HG03378 (cell line): ENCODE data around the gene CFAP53.
A peak's percentile ranks its signal among the peaks of the same experiment; 100 is the strongest.
"Not testable (repeated sequence)": the region's sequence is repeated elsewhere in the genome, so short reads cannot be mapped to it uniquely, and the experiment has no call there.

ENCODE experiments used
- ATAC-seq: cut with Tn5 transposase; IDR thresholded peaks from one replicate; pipeline ENCODE4 v1.9.1; 2021; ENCODE audit warnings: mild to moderate bottlenecking, moderate library complexity; ENCODE audit not compliant: unreplicated experiment

Gene CFAP53

GRCh38 chr18:50288348-50289107 is 22.2 kb upstream of the CFAP53 start:
- not testable (repeated sequence) for ATAC-seq

GRCh38 chr18:50287441-50288347 is 21.4 kb upstream of the CFAP53 start, which contains the start of gene CXXC1:
Gene CXXC1, minus strand, starts transcription at chr18:50287692. Its CDS starts 103 bp downstream, at chr18:50287589.
- peak; percentile 87 for ATAC-seq

- no peak for ATAC-seq
Measured at GRCh38 chr18:50287028-50287440, 20.7 kb upstream of the CFAP53 start.

DNA sequence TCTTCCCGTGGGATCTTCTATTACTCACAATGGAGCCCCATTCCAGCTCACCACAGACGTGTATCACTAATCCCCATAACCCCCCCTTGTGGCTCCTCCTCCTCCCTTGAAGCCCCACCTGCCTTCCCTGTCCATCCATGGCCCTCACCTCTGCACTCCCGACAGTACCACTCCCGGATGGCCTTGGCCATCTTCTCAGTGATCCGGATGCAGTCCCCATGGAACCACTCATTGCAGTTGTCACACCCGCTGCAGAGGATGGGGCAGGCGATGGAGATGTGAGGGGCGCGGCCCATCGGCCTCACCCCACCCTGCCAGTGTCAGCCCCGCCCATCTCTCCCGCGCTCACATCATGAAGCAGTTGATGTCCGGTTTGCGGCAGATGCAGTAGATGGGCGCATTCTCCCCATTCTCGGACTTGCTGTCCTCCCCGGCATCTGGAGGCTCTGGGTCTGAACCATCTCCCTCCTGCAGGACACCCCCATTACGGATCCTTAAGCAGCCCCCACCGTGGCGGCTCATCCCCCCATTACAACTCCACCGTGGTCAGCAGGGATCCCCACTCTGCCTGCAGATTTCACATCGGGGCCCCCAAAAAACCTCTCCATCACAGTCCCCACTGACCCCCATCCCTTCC is 20.2 kb upstream of the CFAP53 start:
- no peak for ATAC-seq

- ATAC-seq = no peak
Measured at GRCh38 chr18:50285631-50286321, 19.5 kb upstream of the CFAP53 start.

GRCh38 chr18:50285071-50285470 is 18.8 kb upstream of the CFAP53 start:
- ATAC-seq = no peak

- ATAC-seq = no peak
Measured at GRCh38 chr18:50284255-50284885, 18.1 kb upstream of the CFAP53 start.

DNA sequence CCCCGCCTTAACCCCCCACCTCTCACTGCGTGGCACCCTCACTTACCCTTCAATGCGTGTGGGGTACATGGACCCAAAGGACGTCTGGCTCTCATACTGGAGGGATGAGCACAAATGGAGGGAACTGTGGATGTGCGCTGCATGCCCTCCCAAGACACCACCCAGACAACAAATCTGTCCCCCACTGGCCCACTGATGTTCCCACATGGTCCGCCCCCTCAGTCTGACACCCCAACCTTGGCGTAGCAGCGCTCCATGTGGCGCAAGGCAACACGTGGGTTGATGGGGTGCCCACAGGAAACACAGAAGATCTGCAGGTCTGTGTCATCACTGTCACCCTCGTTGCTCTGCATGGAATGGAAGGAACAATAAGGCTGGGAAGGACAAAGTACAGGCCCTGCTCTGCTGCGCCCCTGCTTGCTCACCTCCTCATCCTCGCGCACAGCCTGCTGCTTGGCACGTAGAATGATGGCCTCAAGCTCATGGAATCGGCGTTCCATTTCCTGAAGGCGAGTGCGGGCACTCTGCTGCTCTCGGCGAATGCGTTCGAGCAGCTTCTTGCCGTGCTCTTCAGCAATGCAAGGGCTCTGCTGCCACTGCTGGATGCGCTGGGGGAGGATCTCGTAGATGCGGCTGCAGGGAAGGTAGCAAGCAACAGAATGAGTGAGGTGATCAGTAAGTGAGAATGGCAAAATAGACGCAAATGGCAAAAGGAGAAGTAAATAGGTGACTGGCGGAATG is 17.3 kb upstream of the CFAP53 start:
- ATAC-seq = no peak

GRCh38 chr18:50282521-50283335 is 16.4 kb upstream of the CFAP53 start:
- ATAC-seq = no peak

DNA sequence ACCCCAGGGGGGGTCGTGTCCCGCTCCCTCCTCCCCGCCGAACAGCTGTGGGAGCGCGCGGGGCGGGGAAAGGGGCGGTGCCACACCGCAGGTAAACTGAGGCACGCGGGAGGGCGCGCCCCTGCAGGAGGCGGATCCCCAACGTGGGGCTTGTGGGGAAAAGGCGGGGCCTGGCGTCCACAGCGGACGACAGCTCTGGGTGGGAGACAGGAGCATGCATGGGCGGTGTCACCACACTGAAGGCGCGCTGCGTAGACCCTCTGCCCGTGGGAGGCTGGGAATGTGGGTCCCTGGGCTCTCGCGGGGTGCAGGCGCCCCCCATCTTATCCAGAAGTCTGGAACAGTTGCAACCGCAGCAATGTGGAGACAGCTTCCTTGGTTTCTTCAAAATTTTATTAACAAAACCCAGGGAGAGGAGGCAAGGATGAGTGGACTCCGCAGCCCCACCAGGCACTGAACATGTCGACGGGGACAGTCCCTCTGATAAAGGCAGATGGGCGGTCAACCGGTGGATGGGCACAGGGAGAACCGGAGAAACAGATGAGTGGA is 15.8 kb upstream of the CFAP53 start:
- no peak for ATAC-seq

DNA sequence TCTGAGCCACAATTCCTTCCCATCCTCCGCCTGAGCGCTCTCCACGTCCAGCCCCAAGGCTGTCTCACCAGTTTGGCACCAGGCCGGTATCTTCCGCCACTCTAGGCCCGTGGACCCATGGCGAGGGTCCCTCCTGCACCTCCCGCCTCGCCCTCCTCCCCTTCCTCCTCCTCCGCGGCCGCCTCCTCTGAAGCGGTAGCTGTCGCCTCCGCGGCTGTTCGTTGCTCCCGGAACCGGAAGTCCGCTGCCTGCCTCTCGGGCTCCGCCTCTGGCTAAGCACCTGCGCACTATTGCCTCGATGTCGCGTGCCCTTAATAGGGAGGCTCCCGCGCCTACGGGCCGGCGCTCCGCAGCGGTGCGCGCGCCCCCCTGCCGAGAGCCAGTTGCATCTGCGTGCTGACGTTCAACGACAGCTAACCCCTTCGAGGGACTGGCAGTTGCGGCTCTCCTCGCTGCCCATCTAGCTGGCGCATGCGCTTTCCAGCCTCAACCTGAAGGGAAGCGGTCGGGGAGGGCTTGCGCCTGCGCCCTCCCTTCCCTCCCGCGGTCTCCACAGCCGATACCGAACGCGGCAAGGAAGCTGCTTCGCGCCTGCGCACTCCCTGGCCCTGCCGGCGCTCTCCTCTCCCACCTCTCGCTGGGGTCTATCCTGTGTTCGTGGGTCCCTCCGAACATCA is 15.1 kb upstream of the CFAP53 start, which contains the start of gene MBD1:
Gene MBD1, minus strand, starts transcription at position 229 of the 677 bp plus-strand sequence. CDS start 1,531 bp downstream, outside the sequence.
- peak; percentile 82 for ATAC-seq

- no peak for ATAC-seq
Measured at GRCh38 chr18:50280707-50281294, 14.5 kb upstream of the CFAP53 start.

GRCh38 chr18:50279752-50280151 is 13.5 kb upstream of the CFAP53 start:
- ATAC-seq = no peak

DNA sequence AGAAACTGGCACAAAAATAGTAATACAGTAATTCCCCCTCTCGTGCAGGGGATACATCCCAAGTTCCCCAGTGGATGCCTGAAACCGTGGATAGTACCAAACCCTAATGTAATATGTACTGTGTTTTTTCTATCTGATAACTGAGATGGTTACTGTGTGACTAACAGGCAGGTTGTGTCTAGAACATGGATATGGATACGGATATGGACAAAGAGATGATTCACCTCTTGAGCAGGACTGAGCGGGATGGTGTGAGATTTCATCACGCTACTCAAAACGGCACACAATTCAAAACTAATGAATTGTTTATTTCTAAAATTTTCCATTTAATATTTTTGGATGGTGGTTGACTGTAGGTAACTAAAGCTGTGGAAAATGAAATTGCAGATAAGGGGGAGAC is 11.6 kb upstream of the CFAP53 start:
- no peak for ATAC-seq

- no peak for ATAC-seq
Measured at GRCh38 chr18:50276452-50276851, 10.2 kb upstream of the CFAP53 start.

- no peak for ATAC-seq
Measured at GRCh38 chr18:50275503-50276036, 9.3 kb upstream of the CFAP53 start.

- no peak for ATAC-seq
Measured at GRCh38 chr18:50274941-50275340, 8.6 kb upstream of the CFAP53 start.
